M059J (cell line): Measurements from ENCODE around the gene UGT1A5. TPM values are rescaled to one million over a fixed set of nuclear protein-coding genes. Genes with fewer than 3 reads are reported as not detected.

Experiments
- DNase-seq: peaks from one replicate; pipeline ENCODE4 v3.0.0-alpha.2; 2012; ENCODE audit warnings: low read depth
- total RNA-seq: library from RNA; depleted of rRNA; stranded (reverse); fragments of >200 nt; shearing (Covaris generic); gene quantifications from 2 replicates; pipeline ENCODE4 v1.2.3, GENCODE V29; 2014; rRNA removed

UGT1A5 gene
- total RNA-seq: not detected in 2 replicates

DNA sequence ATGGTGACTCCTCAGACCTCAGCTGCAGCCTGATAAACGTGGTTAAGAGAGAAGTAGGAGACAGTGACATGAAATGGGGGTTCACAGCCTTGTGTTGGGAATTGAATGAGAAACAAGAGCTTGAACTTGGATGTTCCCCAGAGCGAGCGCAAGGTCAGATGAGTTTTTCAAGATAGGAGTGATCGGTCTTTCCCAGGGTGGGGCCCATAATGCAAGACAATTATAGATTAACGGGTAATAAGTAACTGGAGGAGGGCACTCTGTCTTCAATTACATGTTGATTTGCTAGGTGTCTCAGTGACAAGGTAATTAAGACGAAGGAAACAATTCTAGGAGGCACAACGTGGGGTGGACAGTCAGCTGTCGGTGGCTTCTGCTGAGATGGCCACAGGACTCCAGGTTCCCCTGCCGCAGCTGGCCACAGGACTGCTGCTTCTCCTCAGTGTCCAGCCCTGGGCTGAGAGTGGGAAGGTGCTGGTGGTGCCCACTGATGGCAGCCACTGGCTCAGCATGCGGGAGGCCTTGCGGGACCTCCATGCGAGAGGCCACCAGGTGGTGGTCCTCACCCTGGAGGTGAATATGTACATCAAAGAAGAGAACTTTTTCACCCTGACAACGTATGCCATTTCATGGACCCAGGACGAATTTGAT is at the start of gene UGT1A5:
Gene UGT1A5 (plus strand): TSS at position 297 of the 651 bp plus-strand sequence. CDS start 85 bp downstream, at position 382.
- no peak for DNase-seq

DNA sequence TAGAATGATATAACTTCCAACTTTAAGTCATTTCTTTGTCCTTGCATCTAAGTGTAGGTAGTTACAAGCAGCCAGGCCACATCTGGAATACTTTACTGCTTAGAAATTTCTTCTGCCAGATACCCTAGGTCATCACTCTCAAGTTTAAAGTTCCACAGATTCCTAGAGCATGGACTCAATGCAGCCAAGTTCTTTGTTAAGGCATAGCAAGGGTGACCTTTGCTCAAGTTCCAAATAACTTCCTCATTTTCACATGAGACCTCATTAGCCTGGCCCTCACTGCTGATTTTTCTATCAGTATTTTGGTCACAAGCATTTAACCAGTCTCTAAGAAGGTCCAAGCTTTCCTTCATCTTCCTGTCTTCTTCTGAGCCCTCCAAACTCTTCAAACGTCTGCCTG is 48.8 kb upstream of the UGT1A5 start:
- DNase-seq: no peak

DNA sequence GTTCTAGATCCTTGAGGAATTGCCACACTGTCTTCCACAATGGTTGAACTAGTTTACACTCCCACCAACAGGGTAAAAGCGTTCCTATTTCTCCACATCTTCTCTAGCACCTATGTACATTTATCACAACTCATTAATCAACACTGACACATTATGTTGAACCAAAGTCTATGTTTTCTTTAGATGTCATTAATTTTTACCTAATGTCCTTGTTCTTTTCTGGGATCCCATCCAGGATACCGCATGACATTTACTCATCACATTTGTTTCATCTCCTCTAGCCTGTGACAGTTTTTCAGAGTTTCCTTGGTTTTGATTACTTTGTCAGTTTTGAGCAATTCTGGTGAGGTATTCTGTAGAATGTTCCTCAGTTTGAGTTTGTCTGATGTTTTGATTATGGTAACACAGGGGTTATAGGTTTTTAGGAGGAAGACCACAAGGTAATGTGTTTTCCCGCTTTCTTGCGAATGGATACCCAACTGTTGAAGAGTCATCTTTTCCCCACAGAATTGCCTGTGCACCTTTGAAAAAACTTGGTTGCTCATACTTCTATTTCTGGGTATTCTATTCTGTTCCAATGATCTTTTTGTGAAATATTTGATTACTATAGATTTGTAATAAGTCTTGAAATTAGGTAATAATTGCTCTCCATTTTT is 44.0 kb upstream of the UGT1A5 start:
- no peak for DNase-seq

DNA sequence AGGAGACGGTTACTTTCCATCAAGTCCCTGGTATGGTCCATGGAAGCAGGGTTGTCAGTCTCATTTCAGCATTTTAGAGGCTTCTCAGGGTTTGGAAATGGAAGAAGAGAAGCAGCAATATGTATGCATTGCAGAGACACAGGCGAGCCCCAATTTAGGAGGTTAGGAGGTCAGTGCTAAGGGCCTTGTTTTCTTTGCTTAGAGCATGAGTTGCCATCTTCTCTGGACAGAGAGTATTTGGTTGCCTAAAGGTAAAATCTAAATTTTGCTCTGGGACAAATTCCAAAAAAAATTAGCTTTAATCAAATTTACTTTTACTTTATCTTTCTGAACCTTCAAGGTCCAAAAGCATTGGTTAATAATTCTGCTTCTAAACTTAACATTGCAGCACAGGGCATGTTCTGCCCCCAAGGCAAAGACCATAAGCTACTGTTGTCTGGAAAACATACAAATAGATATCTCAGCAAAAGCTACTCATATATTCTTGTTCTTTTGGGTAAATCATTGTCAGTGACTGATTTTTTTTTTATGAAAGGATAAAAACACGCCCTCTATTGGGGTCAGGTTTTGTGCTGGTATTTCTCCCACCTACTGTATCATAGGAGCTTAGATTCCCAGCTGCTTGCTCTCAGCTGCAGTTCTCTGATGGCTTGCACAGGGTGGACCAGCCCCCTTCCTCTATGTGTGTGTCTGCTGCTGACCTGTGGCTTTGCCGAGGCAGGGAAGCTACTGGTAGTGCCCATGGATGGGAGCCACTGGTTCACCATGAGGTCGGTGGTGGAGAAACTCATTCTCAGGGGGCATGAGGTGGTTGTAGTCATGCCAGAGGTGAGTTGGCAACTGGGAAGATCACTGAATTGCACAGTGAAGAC is 41.2 kb upstream of the UGT1A5 start, which contains the start of gene UGT1A9:
Gene UGT1A9 (plus strand): TSS at position 609 of the 872 bp plus-strand sequence. CDS start 37 bp downstream, at position 646.
- DNase-seq: no peak

DNA sequence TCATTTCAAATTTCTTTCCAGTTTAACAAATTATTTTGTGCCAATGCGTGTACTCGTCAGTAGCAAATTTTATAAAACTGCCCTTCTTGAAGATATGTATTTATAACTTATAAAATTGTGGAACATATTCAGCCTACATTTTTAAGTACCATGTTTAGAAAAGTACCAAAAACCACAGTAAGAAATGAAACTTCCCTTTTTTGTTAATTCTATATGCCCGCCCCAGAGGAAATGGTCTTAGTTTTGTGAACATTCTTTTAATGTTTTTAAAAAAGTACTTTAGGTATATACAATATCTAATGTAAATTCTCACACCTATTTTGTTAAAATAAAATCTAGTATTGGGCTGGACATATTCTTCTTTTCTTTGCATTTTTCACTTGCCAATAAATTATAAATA is 39.8 kb upstream of the UGT1A5 start:
- DNase-seq: no peak

DNA sequence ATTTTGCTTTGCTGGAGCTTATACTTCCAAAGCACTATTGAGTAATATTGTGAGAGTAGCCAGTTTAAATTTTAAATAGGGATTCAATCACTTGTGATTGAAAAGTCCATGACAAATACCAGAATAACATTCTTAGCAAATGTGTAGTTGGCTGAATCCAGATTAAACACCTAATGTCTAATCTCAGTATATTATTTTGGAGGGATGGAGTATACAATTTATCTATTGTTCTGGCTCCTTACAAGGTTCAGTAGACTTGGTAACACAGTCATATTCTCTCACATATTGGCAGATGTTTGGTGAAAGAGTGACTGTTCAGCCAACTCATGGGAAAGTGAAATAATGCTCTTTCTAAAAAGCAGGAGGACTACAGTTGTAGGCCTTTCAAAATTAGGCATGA is 38.8 kb upstream of the UGT1A5 start:
- DNase-seq: no peak

DNA sequence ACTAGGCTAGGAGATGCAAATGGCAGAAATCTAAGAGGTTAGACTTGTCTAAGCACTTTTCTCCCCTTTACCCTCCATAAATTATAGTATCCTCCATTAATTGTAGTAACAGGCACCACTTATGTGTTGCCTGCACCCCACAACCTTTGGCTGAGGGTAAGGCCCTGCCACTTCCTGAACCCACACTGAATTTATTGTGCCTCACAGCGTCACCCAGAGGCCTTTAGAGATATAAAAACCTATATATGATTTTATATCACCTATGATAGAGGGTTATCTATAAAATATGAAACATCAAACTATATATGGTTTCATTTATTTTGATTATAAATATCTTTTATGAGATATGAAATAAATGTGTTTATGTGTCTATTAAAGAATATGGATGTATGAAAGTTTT is 38.4 kb upstream of the UGT1A5 start:
- no peak for DNase-seq

DNA sequence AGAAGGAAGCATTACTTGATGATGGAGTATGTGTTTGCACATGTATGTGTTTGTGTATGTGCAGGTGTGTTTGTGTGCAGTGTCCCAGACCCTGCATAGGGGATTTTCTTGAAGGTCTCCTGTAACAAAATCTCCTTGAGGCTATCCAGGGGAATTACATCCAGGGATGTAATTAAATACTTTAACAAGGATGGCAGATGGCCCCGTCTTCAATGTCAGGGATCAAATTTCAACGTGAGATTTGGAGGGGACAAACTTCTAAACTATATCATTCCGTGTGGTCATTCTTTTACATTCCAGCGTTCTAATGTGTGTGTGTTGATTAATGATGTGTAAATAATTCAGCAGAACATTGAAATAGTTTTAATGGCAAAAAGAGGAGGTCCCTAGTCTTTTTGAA is 37.7 kb upstream of the UGT1A5 start:
- no peak for DNase-seq

DNA sequence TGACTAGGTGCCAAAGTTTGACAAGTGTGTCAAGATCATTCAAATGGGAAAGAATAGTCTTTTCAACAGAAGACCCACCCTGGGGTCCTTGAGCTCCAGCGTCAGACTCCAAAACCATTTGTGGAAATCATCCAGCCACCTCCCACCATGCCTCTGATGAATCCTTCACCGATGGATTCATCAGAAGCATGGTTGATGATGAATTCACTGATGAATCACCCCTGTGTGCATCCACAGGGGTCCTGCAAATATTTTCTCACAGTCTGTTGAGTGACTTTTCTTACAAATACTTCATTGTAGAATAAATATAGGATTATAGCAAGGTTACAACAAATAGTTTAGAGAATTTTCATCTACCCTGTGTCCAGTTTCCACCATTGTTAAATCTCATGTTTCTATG is 36.7 kb upstream of the UGT1A5 start:
- DNase-seq: peak; percentile 26

DNA sequence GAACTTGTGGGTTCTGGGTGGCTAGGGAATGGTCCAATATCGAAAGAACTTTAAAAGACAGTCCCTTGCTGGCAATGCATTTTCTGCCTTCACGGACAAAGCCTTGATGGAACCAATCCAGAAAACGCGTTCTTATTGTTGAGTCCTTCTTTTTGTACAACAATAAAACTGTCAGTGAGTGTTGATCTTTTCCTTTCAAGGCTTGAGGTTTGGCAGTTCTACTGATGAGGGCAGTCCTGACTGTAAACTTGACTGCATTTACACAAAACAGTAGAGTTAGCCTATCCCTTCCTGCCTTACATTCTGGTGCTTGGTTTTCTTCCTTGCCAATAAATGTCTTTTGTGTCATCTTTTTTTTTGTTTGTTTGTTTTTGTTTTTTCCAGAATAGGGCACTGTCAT is 33.5 kb upstream of the UGT1A5 start:
- peak; percentile 51 for DNase-seq

DNA sequence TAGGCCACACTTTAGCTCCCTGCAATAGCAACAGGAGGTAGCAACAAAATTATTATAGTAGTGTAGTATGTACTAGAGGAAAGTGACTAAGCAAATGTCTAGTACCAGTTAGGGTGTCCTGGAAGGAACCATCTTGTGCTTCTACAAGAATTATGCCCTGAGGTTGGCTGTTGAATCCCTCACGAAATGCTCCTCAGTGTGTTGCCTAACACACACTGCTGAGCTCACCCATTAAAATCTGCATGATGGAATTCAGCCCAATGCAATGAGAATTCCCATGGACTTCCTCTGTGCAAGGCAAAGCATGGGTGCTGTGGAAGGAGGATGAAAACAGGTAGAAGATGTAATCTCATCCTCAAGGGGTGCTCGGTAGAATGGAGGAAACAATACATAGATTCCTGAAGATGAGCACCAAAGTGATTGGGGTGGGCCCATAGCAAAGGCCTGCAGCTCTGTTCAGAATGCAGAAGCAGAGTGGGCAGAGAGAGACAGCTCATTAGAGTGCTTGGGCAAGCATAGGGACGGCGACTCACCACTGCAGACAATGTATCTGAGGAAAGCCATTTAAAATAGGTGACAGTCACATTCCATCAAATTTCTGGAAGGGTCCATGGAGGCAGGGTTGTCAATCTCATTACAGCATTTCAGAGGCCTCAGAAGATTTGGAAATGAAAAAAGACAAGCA is 32.2 kb upstream of the UGT1A5 start:
- no peak for DNase-seq

DNA sequence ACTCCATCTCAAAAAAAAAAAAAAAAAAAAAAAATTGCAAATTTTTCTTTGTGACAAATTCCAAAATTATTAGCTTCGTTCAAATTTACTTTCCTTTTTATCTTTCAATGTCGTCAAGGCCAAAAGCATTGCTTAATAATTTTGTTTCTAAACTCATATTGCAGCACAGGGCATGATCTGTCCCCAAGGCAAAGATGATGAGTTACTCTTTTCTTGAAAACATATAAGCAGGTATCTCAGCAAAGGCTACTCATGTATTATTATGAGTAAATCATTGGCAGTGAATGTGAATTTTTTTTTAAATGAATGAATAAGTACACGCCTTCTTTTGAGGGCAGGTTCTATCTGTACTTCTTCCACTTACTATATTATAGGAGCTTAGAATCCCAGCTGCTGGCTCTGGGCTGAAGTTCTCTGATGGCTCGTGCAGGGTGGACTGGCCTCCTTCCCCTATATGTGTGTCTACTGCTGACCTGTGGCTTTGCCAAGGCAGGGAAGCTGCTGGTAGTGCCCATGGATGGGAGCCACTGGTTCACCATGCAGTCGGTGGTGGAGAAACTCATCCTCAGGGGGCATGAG is 31.1 kb upstream of the UGT1A5 start, which contains the start of gene UGT1A7:
Gene UGT1A7 (plus strand): TSS at position 381 of the 579 bp plus-strand sequence. CDS start 37 bp downstream, at position 418.
- no peak for DNase-seq

DNA sequence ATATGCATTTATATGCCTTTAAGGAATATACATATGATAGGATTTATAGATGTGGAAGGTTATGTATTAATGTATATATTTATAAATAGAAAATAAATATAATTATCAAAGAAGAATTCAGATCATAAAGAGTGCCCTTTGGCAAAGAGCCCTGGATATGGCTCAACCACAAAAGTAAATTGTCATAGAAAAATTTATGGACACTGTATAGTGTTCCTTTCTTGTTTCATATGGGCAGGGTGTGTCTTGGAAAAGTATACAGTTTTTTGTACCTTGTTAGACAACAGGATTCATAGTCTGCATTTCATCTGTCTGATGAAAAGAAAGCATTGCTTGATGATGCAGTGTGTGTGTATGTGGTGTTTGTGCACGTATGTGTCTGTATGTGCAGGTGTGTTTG is 28.1 kb upstream of the UGT1A5 start:
- no peak for DNase-seq

DNA sequence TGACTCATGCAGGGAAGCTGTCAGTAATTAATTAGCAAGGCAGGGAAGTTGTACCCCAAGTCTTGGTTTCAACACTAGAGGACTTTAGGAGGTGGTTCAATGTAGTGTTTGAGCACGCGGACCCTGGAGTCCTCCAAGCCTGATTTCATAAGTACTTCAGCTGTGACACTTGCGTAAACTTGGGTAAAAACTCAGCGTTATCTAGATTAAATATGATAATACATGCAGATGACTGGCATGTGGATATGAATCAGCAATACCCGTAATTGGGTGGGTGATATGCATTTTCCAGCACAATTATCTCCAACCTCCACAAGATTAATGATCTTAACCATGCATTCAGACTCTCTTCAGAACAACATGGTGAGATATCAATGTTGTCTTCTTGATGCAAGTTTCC is 25.8 kb upstream of the UGT1A5 start:
- peak; percentile 15 for DNase-seq

DNA sequence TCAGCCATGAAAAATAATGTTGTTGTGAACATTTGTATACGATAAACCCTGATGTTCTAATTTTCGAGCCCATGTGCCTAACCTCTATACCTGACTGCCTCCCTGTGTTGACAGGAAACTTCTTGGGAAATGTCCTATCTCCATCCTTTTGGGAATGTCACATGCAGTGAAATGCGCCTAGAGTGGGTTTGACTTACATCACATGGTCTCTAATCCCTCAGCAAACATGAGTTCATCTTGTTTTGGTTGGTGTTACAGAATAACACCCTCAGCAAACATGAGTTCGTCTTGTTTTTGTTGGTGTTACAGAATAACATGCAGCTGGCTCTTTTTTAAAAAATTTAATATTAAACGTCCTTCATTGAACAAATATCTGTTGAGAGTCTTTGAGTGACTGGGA is 24.4 kb upstream of the UGT1A5 start:
- no peak for DNase-seq

DNA sequence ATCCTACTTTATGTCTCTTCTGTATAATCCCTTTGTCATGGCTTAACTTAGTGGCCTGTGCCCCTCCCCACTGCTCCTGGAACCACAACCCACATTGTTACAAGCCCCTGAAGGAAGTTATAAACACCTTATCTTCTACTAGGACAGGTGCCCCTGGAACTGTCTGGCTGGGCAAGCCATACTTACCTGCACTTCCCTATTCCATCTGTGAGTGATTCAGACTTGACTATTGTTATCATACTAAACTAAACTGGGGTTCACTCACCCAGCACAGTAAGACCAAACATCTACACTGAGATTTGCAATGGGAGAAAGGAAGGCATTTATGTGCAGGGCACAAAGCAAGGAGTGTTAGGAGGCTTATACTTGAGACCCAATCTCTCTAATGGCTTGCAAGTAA is 23.7 kb upstream of the UGT1A5 start:
- no peak for DNase-seq

DNA sequence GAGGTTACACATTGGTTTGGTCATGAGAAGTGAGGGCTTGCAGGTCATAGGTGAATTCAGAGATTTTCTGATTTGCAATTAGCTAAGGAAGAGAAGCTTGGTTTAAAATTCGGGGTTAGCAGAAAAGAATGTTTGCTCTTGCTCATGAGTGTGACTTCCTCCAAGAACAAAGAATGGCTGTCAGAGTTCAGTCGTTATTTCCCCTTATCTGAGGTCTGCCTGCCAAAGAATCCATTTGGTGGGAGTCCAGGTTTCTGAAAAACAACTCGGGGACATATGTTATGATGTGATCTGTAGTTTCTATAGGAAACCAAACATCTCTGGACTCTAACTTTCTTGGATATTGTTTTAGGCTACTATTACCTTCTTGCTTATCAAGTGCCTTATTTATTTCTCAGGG is 23.2 kb upstream of the UGT1A5 start:
- no peak for DNase-seq

DNA sequence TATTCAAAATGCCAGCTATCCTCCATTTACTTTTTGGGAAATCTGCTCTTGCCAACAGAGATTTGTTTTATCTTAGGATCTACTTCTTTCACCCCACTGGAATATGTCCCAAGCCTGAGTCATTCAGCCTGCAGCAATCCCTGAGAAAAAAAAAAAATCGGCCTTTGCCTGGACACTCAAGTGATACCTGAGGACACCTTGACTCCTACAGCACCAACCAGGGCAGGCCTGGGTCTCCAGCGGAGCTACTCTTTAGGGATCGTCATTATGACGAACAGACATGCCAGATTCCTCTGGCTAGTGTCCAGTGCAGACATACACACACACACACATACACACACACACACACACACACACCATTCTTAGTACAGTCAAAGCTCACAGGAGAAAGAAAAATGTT is 22.3 kb upstream of the UGT1A5 start:
- peak; percentile 86 for DNase-seq

DNA sequence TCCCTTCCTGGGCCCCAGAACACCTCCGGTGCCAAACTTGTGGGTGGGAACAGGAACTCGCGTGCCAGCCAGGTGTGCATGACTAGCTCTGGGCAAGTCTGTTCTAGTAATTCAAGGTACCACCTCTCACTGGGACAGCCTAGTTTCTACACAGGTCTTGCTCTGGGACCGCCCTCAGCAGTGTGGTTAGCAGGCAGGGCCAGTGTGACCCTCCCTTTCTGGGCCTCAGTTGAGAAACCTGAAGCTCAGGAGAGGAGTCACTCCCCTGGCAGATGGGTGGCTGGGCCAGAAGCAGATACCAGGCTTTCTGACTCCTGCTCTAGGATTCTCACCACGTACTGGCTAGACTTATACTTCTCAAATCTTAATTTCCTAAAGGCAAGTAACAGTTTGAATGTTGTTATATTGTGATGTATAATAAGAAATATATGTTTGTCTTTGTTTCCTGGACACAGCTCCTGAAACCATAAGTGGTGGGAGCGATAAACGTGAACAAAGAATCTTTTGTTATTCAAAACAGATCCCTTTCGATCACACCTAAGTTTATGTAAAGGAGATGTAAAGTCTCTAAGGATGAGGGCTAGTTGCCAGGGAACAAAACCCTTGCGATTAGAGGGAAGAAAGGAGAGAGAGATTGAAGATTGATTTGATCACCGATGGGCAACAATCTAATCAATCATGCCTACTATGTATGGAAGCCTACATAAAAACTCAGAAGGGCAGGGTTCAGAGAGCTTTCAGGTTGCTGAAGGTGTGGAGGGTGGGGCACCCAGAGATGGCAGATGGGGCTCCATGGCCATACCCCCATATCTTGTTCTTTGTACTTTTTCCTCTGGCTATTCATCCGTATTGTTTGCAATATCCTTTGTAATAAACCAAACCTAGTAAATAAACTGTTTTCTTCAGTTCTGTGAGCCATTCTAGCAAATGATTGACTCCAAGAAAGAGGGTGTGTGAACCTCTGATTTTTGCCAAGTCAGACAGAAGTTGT is 21.0 kb upstream of the UGT1A5 start:
- no peak for DNase-seq

DNA sequence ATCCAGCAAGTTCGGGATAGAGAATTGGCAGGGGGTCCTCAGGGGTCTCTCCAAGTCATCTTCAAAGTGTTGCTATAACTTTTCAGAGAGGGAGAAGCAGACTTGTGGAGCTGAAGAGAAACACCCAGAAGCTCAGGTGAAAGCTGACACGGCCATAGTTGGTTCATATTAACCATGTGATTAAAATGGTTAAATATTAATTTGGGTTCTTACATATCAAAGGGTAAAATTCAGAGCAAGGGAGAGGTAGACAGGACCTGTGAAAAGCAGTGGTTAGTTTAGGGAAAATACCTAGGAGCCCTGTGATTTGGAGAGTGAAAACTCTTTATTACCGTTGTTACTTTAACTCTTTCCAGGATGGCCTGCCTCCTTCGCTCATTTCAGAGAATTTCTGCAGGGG is 20.1 kb upstream of the UGT1A5 start, which contains the start of gene UGT1A6:
Gene UGT1A6 (plus strand): TSS at position 243 of the 400 bp plus-strand sequence. CDS start 115 bp downstream, at position 358.
- no peak for DNase-seq
